ENCODE measurements around the gene ASB4.

GRCh38 chr7:95529701-95530100 lies 44.0 kb downstream of the ASB4 start:
- TF ChIP-seq CTCF (IDR thresholded peaks at IDR 0.05) = no peak
- no peak for TF ChIP-seq POLR2A (IDR thresholded peaks at IDR 0.05)

Measured in heart left ventricle (tissue), 13 donors.